ENCODE data around the gene MUC5B.

The MUC5B gene

DNA sequence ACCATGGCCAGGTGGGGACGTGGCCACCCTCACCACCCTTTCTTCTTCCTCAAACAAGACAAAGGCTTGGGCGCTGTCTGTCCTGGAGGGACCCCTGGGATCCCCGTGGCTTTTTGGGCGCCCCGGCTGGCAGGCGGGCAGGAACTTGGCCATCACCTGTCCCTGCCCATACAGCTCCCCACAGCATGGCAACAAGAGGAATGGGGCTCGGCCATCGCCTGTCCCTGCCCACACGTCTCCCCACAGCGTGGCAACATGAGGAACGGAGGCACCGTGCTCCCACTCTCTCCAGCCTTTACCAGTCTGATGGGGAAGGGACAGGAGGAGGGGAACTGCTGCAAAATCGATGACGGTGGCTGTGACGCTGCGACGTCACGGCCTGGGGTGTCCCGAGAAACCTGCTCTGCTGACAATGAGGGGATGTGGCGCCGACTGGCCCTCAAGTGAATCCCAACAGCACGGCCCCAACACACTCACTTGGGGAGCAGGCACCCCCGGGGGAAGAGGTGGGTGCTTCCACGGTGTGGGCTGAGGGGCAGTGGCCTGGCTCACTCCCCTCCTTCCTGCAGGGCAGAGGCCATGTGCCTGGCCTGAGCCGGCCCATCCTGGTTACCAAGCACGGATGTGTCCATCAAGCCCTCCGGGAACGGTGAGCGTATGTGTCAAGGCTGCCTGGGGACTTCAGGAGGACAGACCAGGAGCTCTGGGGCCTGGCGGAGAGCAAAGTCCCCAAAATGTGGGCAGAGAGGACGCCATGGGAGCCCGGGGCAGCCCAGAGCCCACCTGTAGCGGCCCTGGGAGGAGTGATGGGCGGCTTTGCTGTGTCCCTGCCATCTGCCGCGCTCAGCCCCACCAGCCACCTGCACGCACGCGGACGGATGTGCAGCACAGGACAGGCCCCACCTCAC lies 56.2 kb downstream of the MUC5B start:
- H3K4me3 ChIP-seq (ENCODE audit: control insufficient read depth, low read depth, low read length) = no peak overlapping the region
- no peak for DNase-seq (ENCODE audit: low read depth)
- TF ChIP-seq, protein P1, sequence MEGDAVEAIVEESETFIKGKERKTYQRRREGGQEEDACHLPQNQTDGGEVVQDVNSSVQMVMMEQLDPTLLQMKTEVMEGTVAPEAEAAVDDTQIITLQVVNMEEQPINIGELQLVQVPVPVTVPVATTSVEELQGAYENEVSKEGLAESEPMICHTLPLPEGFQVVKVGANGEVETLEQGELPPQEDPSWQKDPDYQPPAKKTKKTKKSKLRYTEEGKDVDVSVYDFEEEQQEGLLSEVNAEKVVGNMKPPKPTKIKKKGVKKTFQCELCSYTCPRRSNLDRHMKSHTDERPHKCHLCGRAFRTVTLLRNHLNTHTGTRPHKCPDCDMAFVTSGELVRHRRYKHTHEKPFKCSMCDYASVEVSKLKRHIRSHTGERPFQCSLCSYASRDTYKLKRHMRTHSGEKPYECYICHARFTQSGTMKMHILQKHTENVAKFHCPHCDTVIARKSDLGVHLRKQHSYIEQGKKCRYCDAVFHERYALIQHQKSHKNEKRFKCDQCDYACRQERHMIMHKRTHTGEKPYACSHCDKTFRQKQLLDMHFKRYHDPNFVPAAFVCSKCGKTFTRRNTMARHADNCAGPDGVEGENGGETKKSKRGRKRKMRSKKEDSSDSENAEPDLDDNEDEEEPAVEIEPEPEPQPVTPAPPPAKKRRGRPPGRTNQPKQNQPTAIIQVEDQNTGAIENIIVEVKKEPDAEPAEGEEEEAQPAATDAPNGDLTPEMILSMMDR (IDR thresholded peaks at IDR 0.05; ENCODE audit: control insufficient read depth, insufficient read depth, low read depth, low read length, missing control alignments) = no peak

DNA sequence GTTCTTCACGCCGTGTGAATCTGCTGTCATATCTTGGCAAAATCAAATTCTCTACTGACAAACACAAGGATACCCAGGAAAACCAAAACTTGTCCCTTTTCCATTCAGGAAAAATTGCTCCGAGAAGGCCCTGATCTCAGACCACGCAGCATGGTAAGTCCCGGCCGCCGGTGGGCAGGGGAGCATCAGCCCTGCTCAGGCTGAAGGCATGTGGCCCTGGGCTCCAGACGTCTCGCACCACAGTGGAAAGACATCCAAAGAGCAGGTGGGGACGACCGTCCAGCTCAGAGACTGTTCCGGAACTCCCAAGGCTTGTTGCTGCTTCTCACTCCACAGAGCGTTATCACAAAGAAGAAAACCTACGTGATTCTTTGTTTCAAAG lies 56.8 kb downstream of the MUC5B start:
- no peak for DNase-seq (ENCODE audit: low read depth)
- H3K4me3 ChIP-seq (ENCODE audit: control insufficient read depth, low read depth, low read length) = no peak overlapping the region
- TF ChIP-seq, protein P1 (IDR thresholded peaks at IDR 0.05; ENCODE audit: control insufficient read depth, insufficient read depth, low read depth, low read length, missing control alignments) = no peak

DNA sequence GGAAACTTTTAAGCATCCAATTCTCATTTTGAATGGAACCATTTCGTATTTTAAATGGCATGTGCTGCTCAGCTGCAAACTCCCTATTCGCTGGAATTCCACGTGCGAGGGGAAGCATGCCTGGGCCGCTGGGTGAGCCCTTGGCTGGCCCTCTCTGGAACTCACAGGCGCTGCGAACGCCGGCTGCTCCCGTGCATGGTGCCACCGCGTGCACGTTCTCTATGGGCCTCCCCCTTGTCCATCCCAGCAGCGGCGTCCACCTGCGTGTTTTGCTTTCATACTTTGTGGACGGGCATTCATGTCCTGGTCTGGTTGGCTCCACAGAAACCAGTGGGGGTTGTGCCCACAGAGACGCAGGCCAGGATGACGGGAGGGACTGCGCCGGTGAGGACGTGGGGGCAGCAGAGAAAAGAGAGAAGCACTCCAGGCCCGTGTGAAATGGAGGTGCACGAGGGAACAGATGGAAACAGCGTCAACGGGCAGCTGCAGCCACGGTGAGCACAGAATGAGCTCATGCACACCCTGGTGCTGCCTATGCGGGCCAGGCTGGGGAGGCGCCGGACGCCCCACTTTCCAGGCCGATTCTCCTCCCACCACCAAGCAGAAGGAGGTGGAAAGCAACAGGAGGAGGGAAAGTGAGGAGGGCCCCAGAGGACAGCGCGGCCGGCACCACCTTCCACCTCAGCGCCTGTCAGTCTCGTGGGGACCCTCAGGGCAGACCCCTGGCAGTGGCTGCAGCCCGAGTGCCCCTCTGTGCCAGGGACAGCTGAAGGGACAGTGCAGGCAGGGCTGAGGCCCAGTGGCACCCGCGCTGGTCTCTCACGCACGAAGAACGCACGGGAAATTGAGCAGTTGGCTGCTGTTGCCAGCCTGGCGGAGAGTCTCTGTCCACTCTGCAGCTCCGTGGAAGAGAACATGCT lies 57.5 kb downstream of the MUC5B start:
- no peak for DNase-seq (ENCODE audit: low read depth)
- no peak overlapping the region for H3K4me3 ChIP-seq (ENCODE audit: control insufficient read depth, low read depth, low read length)
- TF ChIP-seq, protein P1 (IDR thresholded peaks at IDR 0.05; ENCODE audit: control insufficient read depth, insufficient read depth, low read depth, low read length, missing control alignments) = no peak

DNA sequence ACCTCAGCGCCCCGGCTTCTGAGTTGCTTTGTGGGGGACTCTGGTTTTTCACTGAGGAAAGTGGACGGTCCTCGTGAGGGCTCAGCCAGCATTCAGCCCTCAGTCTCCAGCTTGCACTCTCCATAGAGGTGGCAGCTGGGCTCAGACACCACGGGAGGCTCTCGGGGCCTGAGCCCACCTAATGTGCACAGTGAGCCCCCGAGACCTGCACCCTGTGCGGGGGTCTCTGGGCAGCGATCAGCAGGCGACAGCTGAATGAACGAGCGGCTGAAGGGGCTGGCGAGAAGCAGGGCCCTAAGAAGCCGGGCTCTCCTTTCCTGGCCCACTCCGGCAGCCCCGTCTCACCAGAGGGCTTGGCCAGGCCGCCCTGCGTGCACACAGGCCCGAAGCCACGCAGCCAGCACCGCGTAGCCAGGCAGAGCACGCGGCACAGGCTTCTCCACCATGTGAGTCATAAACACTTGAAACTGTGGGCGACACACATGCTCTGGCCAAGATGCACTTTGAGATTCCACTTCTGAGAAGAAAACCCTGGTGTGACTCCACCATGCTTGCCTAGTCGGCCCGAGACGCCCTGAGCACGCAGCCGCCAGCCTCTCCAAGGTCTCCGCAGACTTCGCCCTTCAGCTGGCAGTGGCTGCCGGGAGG lies 58.6 kb downstream of the MUC5B start:
- H3K4me3 ChIP-seq (ENCODE audit: control insufficient read depth, low read depth, low read length) = no peak overlapping the region
- DNase-seq (ENCODE audit: low read depth) = no peak
- TF ChIP-seq, protein P1 (IDR thresholded peaks at IDR 0.05; ENCODE audit: control insufficient read depth, insufficient read depth, low read depth, low read length, missing control alignments) = no peak

DNA sequence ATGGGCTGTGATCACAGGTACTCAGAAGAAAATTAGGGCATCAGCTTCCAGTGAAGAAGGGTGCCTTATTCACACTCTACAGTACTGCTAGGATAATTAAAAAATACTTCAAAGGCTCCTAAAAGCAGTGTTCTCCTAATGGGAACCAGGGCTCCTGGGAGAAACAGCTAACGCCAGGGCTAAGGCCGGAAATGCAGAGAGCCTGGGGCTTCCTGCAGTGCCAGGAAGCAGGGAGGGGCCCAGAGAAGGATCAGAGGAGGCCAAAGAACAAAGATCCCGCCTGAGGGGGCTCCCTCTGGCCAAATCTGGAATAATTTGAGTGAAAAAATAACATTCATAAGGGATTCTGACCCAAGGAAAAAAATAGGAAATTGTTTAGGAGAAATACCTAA lies 59.1 kb downstream of the MUC5B start:
- DNase-seq (ENCODE audit: low read depth) = no peak
- no peak overlapping the region for H3K4me3 ChIP-seq (ENCODE audit: control insufficient read depth, low read depth, low read length)
- TF ChIP-seq, protein P1 (IDR thresholded peaks at IDR 0.05; ENCODE audit: control insufficient read depth, insufficient read depth, low read depth, low read length, missing control alignments) = no peak

DNA sequence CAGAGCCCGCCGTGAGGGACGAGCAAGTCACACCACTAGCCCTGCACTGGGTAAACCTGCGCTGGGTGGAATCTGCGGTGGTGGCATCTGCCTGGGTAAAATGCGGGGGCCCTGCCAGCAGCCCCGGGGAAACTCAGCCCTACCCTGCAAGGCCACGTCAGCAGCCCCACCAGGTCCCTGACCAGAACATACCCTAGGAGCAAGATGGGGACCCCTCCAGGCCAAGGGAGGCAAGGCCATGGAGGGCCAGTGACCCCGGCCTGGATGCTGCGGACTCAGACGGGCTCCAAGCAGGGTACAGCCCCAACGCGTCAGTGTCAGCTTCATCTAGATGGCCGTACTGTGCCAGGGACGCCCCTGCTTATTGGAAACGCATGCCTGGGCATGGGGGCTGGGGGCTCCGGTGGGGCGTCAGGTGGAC lies 60.2 kb downstream of the MUC5B start:
- DNase-seq (ENCODE audit: low read depth) = no peak
- H3K4me3 ChIP-seq (ENCODE audit: control insufficient read depth, low read depth, low read length) = no peak overlapping the region
- TF ChIP-seq, protein P1 (IDR thresholded peaks at IDR 0.05; ENCODE audit: control insufficient read depth, insufficient read depth, low read depth, low read length, missing control alignments) = no peak

All from AG09309 (cell line).